Measurements from ENCODE around the gene FRK. TPM values are rescaled to one million over a fixed set of nuclear protein-coding genes. Genes with fewer than 3 reads are reported as not detected.

The FRK gene
- polyA plus RNA-seq, 1 donor (not counting 4 experiments of a cell fraction or from before 2014, with no cell fraction given): 2.4 TPM

DNA sequence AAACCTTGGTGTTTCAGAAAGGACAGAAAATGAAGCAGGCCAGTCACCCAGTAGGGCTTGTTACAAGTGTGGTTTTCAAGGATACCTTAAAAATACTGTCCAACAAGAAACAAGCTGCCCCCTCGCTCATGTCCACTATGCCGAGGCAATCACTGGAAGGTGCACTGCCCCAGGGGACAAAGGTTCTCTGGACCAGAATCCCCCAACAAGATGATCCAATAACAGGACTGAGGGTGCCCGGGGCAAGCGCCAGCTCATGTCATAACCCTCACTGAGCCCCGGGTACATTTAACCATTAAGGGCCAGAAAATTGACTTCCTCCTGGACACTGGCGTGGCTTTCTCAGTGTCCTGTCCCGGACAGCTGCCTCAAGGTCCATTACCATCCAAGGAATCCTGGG, 33.4 kb upstream of the FRK start:
- dilution Hi-C loops (cut with MboI; ENCODE audit: extremely low pct_ligation_motif_present, low sequenced_read_pairs): no loop called here
- no peak for FAIRE-seq
- Histone ChIP-seq H3K4me3 (ENCODE audit: control insufficient read depth in 2 of 3, extremely low read depth in 1 of 3, insufficient read depth in 2 of 3, low read depth in 1 of 3, low read length in 3 of 3) (no peak overlapping the region), H3K9me3 (ENCODE audit: control insufficient read depth, low read depth, low read length) (no peaks in the 10 kb centered on the region), H4K20me1 (ENCODE audit: control insufficient read depth, extremely low read depth, insufficient read depth, low read length) (no peaks in the 10 kb centered on the region), H3K36me3 (ENCODE audit: control insufficient read depth in 2 of 2, extremely low read depth in 1 of 2, insufficient read depth in 2 of 2, low read length in 2 of 2) (no peaks in the 10 kb centered on the region), H3K27me3 (ENCODE audit: control insufficient read depth, extremely low read depth, insufficient read depth, low read length) (no peaks in the 10 kb centered on the region), H2AFZ (ENCODE audit: control insufficient read depth, low read length) (no peak overlapping the region), H3K4me1 (ENCODE audit: control insufficient read depth, extremely low read depth, insufficient read depth, low read length) (no peaks in the 10 kb centered on the region), H3K27ac (ENCODE audit: control insufficient read depth, insufficient read depth, low read length) (no peak overlapping the region), H3K9me1 (ENCODE audit: control insufficient read depth, extremely low read depth, insufficient read depth, low read length) (no peaks in the 10 kb centered on the region), H3K9ac (ENCODE audit: control insufficient read depth, extremely low read depth, insufficient read depth, low read length) (no peak overlapping the region), H3K79me2 (ENCODE audit: control insufficient read depth, insufficient read depth, low read length) (no peaks in the 10 kb centered on the region), H3K4me2 (ENCODE audit: control insufficient read depth, extremely low read depth, insufficient read depth, low read depth, low read length) (no peak overlapping the region)
- TF ChIP-seq EZH2 (IDR thresholded peaks at IDR 0.05; ENCODE audit: low read length) (no peak), CTCF (optimal IDR thresholded peaks at IDR 0.05 in 1 of 3, IDR thresholded peaks at IDR 0.05 in 1 of 3, conservative IDR thresholded peaks at IDR 0.05 in 1 of 3; ENCODE audit: extremely low read depth in 1 of 3, insufficient read depth in 2 of 3, low read length in 3 of 3) (no peak)
- no peak for DNase-seq (ENCODE audit: low read depth, low spot score)

- H3K27me3 ChIP-seq (ENCODE audit: control insufficient read depth, extremely low read depth, insufficient read depth, low read length): no peaks in the 10 kb centered on the region
- DNase-seq (ENCODE audit: low read depth, low spot score) (no peak), FAIRE-seq (no peak)
- peaks cover 15% of the 10 kb centered on the region for H3K4me1 ChIP-seq (ENCODE audit: control insufficient read depth, extremely low read depth, insufficient read depth, low read length)
- dilution Hi-C loops (cut with MboI; ENCODE audit: extremely low pct_ligation_motif_present, low sequenced_read_pairs): no loop called here
- no peaks in the 10 kb centered on the region for H3K36me3 ChIP-seq (ENCODE audit: control insufficient read depth in 2 of 2, extremely low read depth in 1 of 2, insufficient read depth in 2 of 2, low read length in 2 of 2)
- no peak overlapping the region for H3K4me3 ChIP-seq (ENCODE audit: control insufficient read depth in 2 of 3, extremely low read depth in 1 of 3, insufficient read depth in 2 of 3, low read depth in 1 of 3, low read length in 3 of 3)
- no peaks in the 10 kb centered on the region for H3K79me2 ChIP-seq (ENCODE audit: control insufficient read depth, insufficient read depth, low read length)
- H2AFZ ChIP-seq (ENCODE audit: control insufficient read depth, low read length): no peak overlapping the region
- no peak overlapping the region for H3K27ac ChIP-seq (ENCODE audit: control insufficient read depth, insufficient read depth, low read length)
- H3K9ac ChIP-seq (ENCODE audit: control insufficient read depth, extremely low read depth, insufficient read depth, low read length): no peak overlapping the region
- no peaks in the 10 kb centered on the region for H3K9me3 ChIP-seq (ENCODE audit: control insufficient read depth, low read depth, low read length)
- no peaks in the 10 kb centered on the region for H4K20me1 ChIP-seq (ENCODE audit: control insufficient read depth, extremely low read depth, insufficient read depth, low read length)
- TF ChIP-seq EZH2 (IDR thresholded peaks at IDR 0.05; ENCODE audit: low read length): no peak
- no peak for TF ChIP-seq CTCF (optimal IDR thresholded peaks at IDR 0.05 in 1 of 3, IDR thresholded peaks at IDR 0.05 in 1 of 3, conservative IDR thresholded peaks at IDR 0.05 in 1 of 3; ENCODE audit: extremely low read depth in 1 of 3, insufficient read depth in 2 of 3, low read length in 3 of 3)
- no peaks in the 10 kb centered on the region for H3K9me1 ChIP-seq (ENCODE audit: control insufficient read depth, extremely low read depth, insufficient read depth, low read length)
- H3K4me2 ChIP-seq (ENCODE audit: control insufficient read depth, extremely low read depth, insufficient read depth, low read depth, low read length): no peak overlapping the region
Measured at GRCh38 chr6:116090251-116090650, 29.6 kb upstream of the FRK start.

All from keratinocyte (primary cell).